Keratinocyte (primary cell): Measurements from ENCODE around the gene TIGD6.

Experiments
- CTCF ChIP-seq, 3 experiments: IDR thresholded peaks in 1 of 3; conservative IDR thresholded peaks in 1 of 3; optimal IDR thresholded peaks in 1 of 3; 2 replicates in 2 of 3; 3 replicates in 1 of 3; pipeline versions ENCODE3 to v1.5.1; 2011; ENCODE audit warnings: low read length in 3 of 3, mild to moderate bottlenecking in 3 of 3, moderate library complexity in 2 of 3, control low read depth in 1 of 3, inconsistent platforms in 1 of 3; ENCODE audit not compliant: insufficient read depth in 2 of 3; ENCODE audit errors: extremely low read depth in 1 of 3
- EZH2 ChIP-seq: IDR thresholded peaks from one replicate; pipeline ENCODE4 v1.6.1; 2012; ENCODE audit warnings: inconsistent platforms, mild to moderate bottlenecking, low read length, moderate library complexity

GRCh38 chr5:150033334-150033733, 32.9 kb upstream of the TIGD6 start:
- TF ChIP-seq EZH2, result no peak
- TF ChIP-seq CTCF (optimal IDR thresholded peaks at IDR 0.05 in 1 of 3, IDR thresholded peaks at IDR 0.05 in 1 of 3, conservative IDR thresholded peaks at IDR 0.05 in 1 of 3; ENCODE audit: extremely low read depth in 1 of 3, insufficient read depth in 2 of 3, low read length in 3 of 3), result no peak
